Calu3 (cell line): ENCODE data around the gene CCDC87. TPM values are rescaled to one million over a fixed set of nuclear protein-coding genes. Genes with fewer than 3 reads are reported as not detected.
"Not testable (repeated sequence)": the region's sequence is repeated elsewhere in the genome, so short reads cannot be mapped to it uniquely, and the experiment has no call there.

Source experiments
- BruUV-seq: library from RNA; stranded (reverse); fragments of 400-500 nt; replicated peaks from 2 replicates; lab custom pipeline; 2021; lab: Mats Ljungman, UMichigan
- CTCF ChIA-PET: fragments of 300-600 bp; sonication (Branson Sonifier 250); formaldehyde crosslinking; loops from one replicate; lab custom pipeline; 2022; ENCODE audit warnings: antibody characterized with exemption; lab: Charles Lee
- DNase-seq: peaks from one replicate; pipeline ENCODE4 v3.0.0; 2022
- H3K27ac Mint-ChIP-seq: one replicate; pipeline ENCODE4 v1.8.0; 2022; ENCODE audit warnings: mixed read lengths; ENCODE audit not compliant: unreplicated experiment
- H3K27me3 Mint-ChIP-seq: one replicate; pipeline ENCODE4 v1.8.0; 2022; ENCODE audit warnings: mixed read lengths; ENCODE audit not compliant: unreplicated experiment
- H3K36me3 Mint-ChIP-seq: one replicate; pipeline ENCODE4 v1.8.0; 2022; ENCODE audit warnings: mild to moderate bottlenecking, moderate library complexity, mixed read lengths; ENCODE audit not compliant: insufficient read depth, unreplicated experiment
- H3K4me1 Mint-ChIP-seq: one replicate; pipeline ENCODE4 v1.8.0; 2022; ENCODE audit warnings: mild to moderate bottlenecking, low read depth, mixed read lengths; ENCODE audit not compliant: unreplicated experiment
- H3K4me3 Mint-ChIP-seq: one replicate; pipeline ENCODE4 v1.8.0; 2022; ENCODE audit warnings: mild to moderate bottlenecking, low read depth, moderate library complexity, mixed read lengths; ENCODE audit not compliant: unreplicated experiment
- H3K9me3 Mint-ChIP-seq: one replicate; pipeline ENCODE4 v1.8.0; 2022; ENCODE audit warnings: low read depth, mixed read lengths; ENCODE audit not compliant: unreplicated experiment
- CTCF ChIP-seq: fragments of 200-600 bp; IDR thresholded peaks from one replicate; pipeline ENCODE4 v1.8.0; 2022; ENCODE audit warnings: antibody characterized with exemption; ENCODE audit not compliant: unreplicated experiment
- intact Hi-C: fragments of 100-400 bp; cut with micrococcal nuclease; formaldehyde crosslinking; loops from one replicate; pipeline ENCODE4 v1.10.0; 2022; ENCODE audit not compliant: unreplicated experiment
- total RNA-seq: library from RNA; stranded (reverse); gene quantifications from 2 replicates; pipeline ENCODE4 v1.2.3, GENCODE V29; 2022

Gene CCDC87
- total RNA-seq, 1 experiment from 2014 or later = 1.0 TPM

- CTCF ChIA-PET = interaction anchor here (2.1 kb wide), 1 partner anchor 131 kb away, joined by 7 read pairs; no protein-coding TSS in a partner anchor
- no peak for DNase-seq
- Mint-ChIP-seq H3K27me3 (peaks cover 31% of the 10 kb centered on the region), H3K36me3 (peaks cover 13% of the 10 kb centered on the region), H3K27ac (no peak overlapping the region), H3K9me3 (no peaks in the 10 kb centered on the region), H3K4me3 (no peak overlapping the region), H3K4me1 (peaks cover 6% of the 10 kb centered on the region)
- no peak for TF ChIP-seq CTCF
- intact Hi-C loops = no loop called here
- BruUV-seq = no TSS peak
These were observed 45.7 kb downstream of the CCDC87 start for GRCh38 chr11:66546966-66547661.

- Mint-ChIP-seq H3K36me3 (peaks cover 17% of the 10 kb centered on the region), H3K4me3 (peak within 1 kb of the TSS; percentile 74), H3K27ac (no peak within 1 kb of the TSS), H3K27me3 (peaks cover 31% of the 10 kb centered on the region), H3K4me1 (peaks cover 6% of the 10 kb centered on the region), H3K9me3 (no peaks in the 10 kb centered on the region)
- BruUV-seq = no TSS peak
- CTCF ChIA-PET = interaction anchor here (0.9 to 2.1 kb wide), 2 partner anchors 128 to 132 kb away, joined by 3 to 7 read pairs; no protein-coding TSS in a partner anchor
- DNase-seq = no peak
- no peak for TF ChIP-seq CTCF
- intact Hi-C loops = no loop called here
These were observed 46.4 kb downstream of the CCDC87 start, which contains the start of gene ACTN3 for GRCh38 chr11:66546368-66546965. Gene ACTN3, plus strand, starts transcription at chr11:66546903. Its CDS starts 35 bp downstream, at chr11:66546938.

GRCh38 chr11:66545701-66546367 is 47.0 kb downstream of the CCDC87 start, which contains the start of gene ZDHHC24:
Gene ZDHHC24, minus strand, starts transcription at chr11:66546048. Its CDS starts 45 bp downstream, at chr11:66546003.
- TF ChIP-seq CTCF = no peak
- Mint-ChIP-seq H3K9me3 (no peaks in the 10 kb centered on the region), H3K27me3 (peaks cover 31% of the 10 kb centered on the region), H3K36me3 (peaks cover 24% of the 10 kb centered on the region), H3K4me1 (peaks cover 6% of the 10 kb centered on the region), H3K4me3 (peak within 1 kb of the TSS; percentile 74), H3K27ac (no peak within 1 kb of the TSS)
- DNase-seq = peak; percentile 95
- CTCF ChIA-PET = interaction anchor here (0.9 to 2.1 kb wide), 2 partner anchors 128 to 133 kb away, joined by 3 to 7 read pairs; no protein-coding TSS in a partner anchor
- intact Hi-C loops = no loop called here
- no TSS peak for BruUV-seq

- H3K9me3 Mint-ChIP-seq, intact Hi-C loops: not testable (repeated sequence)
These were observed 47.9 kb downstream of the CCDC87 start for GRCh38 chr11:66544952-66545351.

More at GRCh38 chr11:66544952-66545351, 47.9 kb downstream of the CCDC87 start:
- BruUV-seq = TSS peak; percentile 63
- peak overlapping the region; percentile 74 for H3K4me3 Mint-ChIP-seq
- H3K27ac Mint-ChIP-seq, DNase-seq, H3K4me1 Mint-ChIP-seq: not testable (repeated sequence)
- CTCF ChIA-PET = interaction anchor here (2.1 kb wide), 1 partner anchor 134 kb away, joined by 7 read pairs; no protein-coding TSS in a partner anchor
- H3K27me3 Mint-ChIP-seq = peaks cover 23% of the 10 kb centered on the region
- H3K36me3 Mint-ChIP-seq = peaks cover 27% of the 10 kb centered on the region
